Transverse colon (tissue), 4 donors: ENCODE measurements around the gene APLN. TPM values are rescaled to one million over a fixed set of nuclear protein-coding genes. Genes with fewer than 3 reads are reported as not detected.

Source experiments
- DNase-seq: peaks from one replicate; pipeline ENCODE4 v3.0.0-alpha.2; 2019
- H3K27ac ChIP-seq, 4 donors: fragments of 200-600 bp; sonication (generic); 2 replicates each; pipeline ENCODE4 v1.5.1; 2016 to 2018; ENCODE audit warnings: inconsistent platforms in 4 of 4
- H3K27me3 ChIP-seq: fragments of 200-600 bp; sonication (generic); 2 replicates; pipeline ENCODE4 v1.5.1; 2017; ENCODE audit warnings: inconsistent platforms
- H3K36me3 ChIP-seq, 4 donors: fragments of 200-600 bp; sonication (generic); 2 replicates each; pipeline ENCODE4 v1.5.1; 2017 to 2019; ENCODE audit warnings: inconsistent platforms in 4 of 4
- H3K4me1 ChIP-seq, 4 donors: fragments of 200-600 bp; sonication (generic); 2 replicates each; pipeline ENCODE4 v1.5.1; 2017 to 2020; ENCODE audit warnings: inconsistent platforms in 4 of 4
- H3K4me3 ChIP-seq, 4 donors: fragments of 200-600 bp; sonication (generic); 1 replicate in 1 of 4; 2 replicates in 3 of 4; pipeline versions ENCODE4 v1.5.1 to v1.6.1; 2017 to 2019; ENCODE audit warnings: inconsistent platforms in 4 of 4
- H3K9me3 ChIP-seq, 2 donors: fragments of 200-600 bp; sonication (generic); 2 replicates each; pipeline ENCODE4 v1.5.1; 2017 to 2019; ENCODE audit warnings: inconsistent platforms in 2 of 2
- EP300 ChIP-seq: sonication (generic); formaldehyde crosslinking; IDR thresholded peaks from one replicate; pipeline ENCODE4 v1.6.1; 2017; ENCODE audit warnings: antibody characterized with exemption, low read depth
- POLR2A ChIP-seq: fragments of 450-650 bp; IDR thresholded peaks from one replicate; pipeline ENCODE4 v1.6.1; 2016; ENCODE audit warnings: antibody characterized with exemption, mild to moderate bottlenecking, moderate library complexity
- POLR2AphosphoS5 ChIP-seq, 3 donors: sonication (generic); formaldehyde crosslinking; IDR thresholded peaks; one replicate each; pipeline ENCODE4 v1.6.1; 2016; ENCODE audit warnings: antibody characterized with exemption in 3 of 3
- WGBS, 2 donors: methylation state at CpG; one replicate each; pipeline ENCODE4 v1.1.5; 2018; ENCODE audit warnings: low coverage in 1 of 2; 5-methylcytosine and 5-hydroxymethylcytosine counted together
- in situ Hi-C, 4 donors: fragments of 200-750 bp; cut with MboI; loops; one replicate each; pipeline versions ENCODE4 v1.15.0 to v1.15.1; 2017; ENCODE audit warnings: low sequenced_read_pairs in 3 of 4, low pct_ligation_motif_present in 1 of 4, low pct_unique_long_range_greater_than_20kb in 1 of 4
- intact Hi-C: fragments of 100-400 bp; cut with DNase I; formaldehyde crosslinking; loops from one replicate; pipeline ENCODE4 v1.15.1; 2023; ENCODE audit warnings: low total_unique reads
- total RNA-seq, 4 donors: library from RNA; depleted of rRNA; stranded (reverse); fragments of >200 nt; gene quantifications; one replicate each; pipeline ENCODE4 v1.1.0, GENCODE V29; 2016
- TF ChIP-seq, protein P1 (sequence below), 5 experiments: fragments of 200-600 bp in 3 of 5; fragments of 450-650 bp in 2 of 5; sonication (generic) in 3 of 5; IDR thresholded peaks; 1 replicate in 2 of 5; 2 replicates in 3 of 5; pipeline ENCODE4 v1.5.1; 2016 to 2017; ENCODE audit warnings: antibody characterized with exemption in 5 of 5, inconsistent platforms in 3 of 5, mild to moderate bottlenecking in 2 of 5, moderate library complexity in 1 of 5

Gene APLN
- total RNA-seq, 4 donors from 2014 or later = not detected

DNA sequence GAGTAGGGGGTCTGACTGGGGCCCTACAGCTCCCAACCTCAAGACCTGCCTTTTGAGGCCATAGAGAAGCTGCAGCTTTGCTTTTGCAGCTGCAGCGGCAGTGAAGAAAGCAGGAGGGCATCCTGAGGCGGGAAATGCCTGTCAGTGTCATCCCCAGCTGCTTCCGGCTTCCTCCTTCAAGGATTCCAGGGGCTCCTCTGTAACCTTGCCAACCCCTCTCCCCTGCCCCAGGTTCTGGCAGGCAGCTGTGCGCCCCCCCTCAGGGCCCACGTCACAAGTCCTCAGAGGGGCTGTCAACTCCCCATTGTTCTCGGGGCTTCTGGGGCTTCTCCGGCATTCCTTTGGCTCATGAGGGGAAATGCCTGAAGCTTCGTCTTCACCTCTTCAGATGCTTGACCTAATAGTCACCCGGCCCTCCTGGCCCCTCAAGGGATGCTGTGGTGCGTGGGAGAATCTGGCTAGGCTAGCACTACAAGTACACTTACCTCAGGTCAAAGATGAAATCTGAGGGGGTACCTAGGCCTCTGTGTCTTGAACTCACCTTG lies 31.9 kb downstream of the APLN start:
- intact Hi-C loops (no loop called here), in situ Hi-C loops (loop anchor here (25.0 kb wide), 4 partner anchors 289 to 1289 kb away; partner anchors contain the start of genes ENOX2 (in 1 of the 4) and UTP14A (in 1 of the 4))
- TF ChIP-seq POLR2AphosphoS5 (IDR thresholded peaks at IDR 0.05) (no peak), POLR2A (no peak)
- Histone ChIP-seq H3K36me3 (no peaks in the 10 kb centered on the region), H3K4me1 (no peaks in the 10 kb centered on the region), H3K27me3 (no peaks in the 10 kb centered on the region), H3K9me3 (no peaks in the 10 kb centered on the region), H3K4me3 (no peak overlapping the region), H3K27ac (no peak overlapping the region)
- DNase-seq = no peak
- 87% methylated on average over 10 of the region's 10 CpGs; no CpG with 5 or more reads in 1 of the 2 donors for WGBS, 2 donors

DNA sequence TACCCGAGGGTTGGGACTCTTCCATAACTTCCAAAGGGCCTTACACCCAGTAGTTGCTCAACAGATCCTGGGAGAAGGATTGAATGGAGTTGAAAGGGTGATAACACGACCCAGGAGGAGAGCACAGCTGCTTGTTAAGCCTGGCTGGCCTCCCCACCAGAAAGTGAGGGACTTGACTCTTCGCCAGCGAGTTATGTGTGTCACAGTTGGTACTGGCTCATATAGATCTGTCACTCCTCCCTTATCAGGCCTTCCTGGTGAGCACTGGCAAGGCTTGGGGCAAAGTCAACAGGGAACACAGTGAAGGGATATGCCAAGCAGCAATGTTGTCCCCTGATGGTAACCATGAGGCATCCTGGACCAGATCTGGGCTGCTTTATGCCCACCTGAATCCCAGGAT lies 35.8 kb downstream of the APLN start:
- in situ Hi-C loops (loop anchor here (25.0 kb wide), 4 partner anchors 293 to 1293 kb away; partner anchors contain the start of genes ENOX2 (in 1 of the 4) and UTP14A (in 1 of the 4)), intact Hi-C loops (no loop called here)
- H3K9me3 ChIP-seq = no peaks in the 10 kb centered on the region
- no peaks in the 10 kb centered on the region for H3K4me1 ChIP-seq
- peak; percentile 41 for DNase-seq
- 65% methylated on average over 4 of the region's 4 CpGs; no CpG with 5 or more reads in 1 of the 2 donors for WGBS, 2 donors
- no peaks in the 10 kb centered on the region for H3K27me3 ChIP-seq
- no peak overlapping the region for H3K27ac ChIP-seq
- H3K36me3 ChIP-seq = no peaks in the 10 kb centered on the region
- H3K4me3 ChIP-seq = no peak overlapping the region
- TF ChIP-seq EP300 = no peak
- TF ChIP-seq, protein P1, sequence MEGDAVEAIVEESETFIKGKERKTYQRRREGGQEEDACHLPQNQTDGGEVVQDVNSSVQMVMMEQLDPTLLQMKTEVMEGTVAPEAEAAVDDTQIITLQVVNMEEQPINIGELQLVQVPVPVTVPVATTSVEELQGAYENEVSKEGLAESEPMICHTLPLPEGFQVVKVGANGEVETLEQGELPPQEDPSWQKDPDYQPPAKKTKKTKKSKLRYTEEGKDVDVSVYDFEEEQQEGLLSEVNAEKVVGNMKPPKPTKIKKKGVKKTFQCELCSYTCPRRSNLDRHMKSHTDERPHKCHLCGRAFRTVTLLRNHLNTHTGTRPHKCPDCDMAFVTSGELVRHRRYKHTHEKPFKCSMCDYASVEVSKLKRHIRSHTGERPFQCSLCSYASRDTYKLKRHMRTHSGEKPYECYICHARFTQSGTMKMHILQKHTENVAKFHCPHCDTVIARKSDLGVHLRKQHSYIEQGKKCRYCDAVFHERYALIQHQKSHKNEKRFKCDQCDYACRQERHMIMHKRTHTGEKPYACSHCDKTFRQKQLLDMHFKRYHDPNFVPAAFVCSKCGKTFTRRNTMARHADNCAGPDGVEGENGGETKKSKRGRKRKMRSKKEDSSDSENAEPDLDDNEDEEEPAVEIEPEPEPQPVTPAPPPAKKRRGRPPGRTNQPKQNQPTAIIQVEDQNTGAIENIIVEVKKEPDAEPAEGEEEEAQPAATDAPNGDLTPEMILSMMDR (IDR thresholded peaks at IDR 0.05) = no peak
- TF ChIP-seq POLR2AphosphoS5 (IDR thresholded peaks at IDR 0.05) = no peak
- no peak for TF ChIP-seq POLR2A

DNA sequence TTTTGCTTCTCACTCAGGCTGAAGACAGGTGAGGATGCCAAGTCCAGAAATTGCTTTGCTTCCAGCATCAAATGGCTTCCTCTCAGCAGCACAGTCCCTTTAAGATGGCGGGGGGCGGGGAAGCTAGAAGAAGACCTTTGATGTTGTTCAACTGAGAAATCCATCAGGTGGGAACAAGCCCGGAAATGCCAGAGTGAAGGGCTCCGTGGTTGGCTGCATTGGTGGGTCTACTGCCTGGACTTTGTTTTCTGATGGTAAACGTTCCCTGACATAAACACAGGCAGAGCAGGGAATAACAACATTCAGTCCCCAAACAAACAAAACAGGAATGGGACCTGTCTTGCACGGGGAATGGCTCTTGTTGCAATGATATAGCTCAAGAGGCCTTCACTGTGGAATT lies 37.3 kb downstream of the APLN start:
- intact Hi-C loops (no loop called here), in situ Hi-C loops (loop anchor here (25.0 kb wide), 4 partner anchors 295 to 1295 kb away; partner anchors contain the start of genes ENOX2 (in 1 of the 4) and UTP14A (in 1 of the 4))
- no peak overlapping the region for H3K27ac ChIP-seq
- H3K4me3 ChIP-seq = no peak overlapping the region
- TF ChIP-seq, protein P1 (IDR thresholded peaks at IDR 0.05) = no peak
- TF ChIP-seq POLR2AphosphoS5 (IDR thresholded peaks at IDR 0.05) (no peak), EP300 (no peak), POLR2A (no peak)
- no peaks in the 10 kb centered on the region for H3K4me1 ChIP-seq
- H3K27me3 ChIP-seq = no peaks in the 10 kb centered on the region
- H3K9me3 ChIP-seq = no peaks in the 10 kb centered on the region
- 68% methylated on average over 6 of the region's 6 CpGs; no CpG with 5 or more reads in 1 of the 2 donors for WGBS, 2 donors
- no peaks in the 10 kb centered on the region for H3K36me3 ChIP-seq
- no peak for DNase-seq

DNA sequence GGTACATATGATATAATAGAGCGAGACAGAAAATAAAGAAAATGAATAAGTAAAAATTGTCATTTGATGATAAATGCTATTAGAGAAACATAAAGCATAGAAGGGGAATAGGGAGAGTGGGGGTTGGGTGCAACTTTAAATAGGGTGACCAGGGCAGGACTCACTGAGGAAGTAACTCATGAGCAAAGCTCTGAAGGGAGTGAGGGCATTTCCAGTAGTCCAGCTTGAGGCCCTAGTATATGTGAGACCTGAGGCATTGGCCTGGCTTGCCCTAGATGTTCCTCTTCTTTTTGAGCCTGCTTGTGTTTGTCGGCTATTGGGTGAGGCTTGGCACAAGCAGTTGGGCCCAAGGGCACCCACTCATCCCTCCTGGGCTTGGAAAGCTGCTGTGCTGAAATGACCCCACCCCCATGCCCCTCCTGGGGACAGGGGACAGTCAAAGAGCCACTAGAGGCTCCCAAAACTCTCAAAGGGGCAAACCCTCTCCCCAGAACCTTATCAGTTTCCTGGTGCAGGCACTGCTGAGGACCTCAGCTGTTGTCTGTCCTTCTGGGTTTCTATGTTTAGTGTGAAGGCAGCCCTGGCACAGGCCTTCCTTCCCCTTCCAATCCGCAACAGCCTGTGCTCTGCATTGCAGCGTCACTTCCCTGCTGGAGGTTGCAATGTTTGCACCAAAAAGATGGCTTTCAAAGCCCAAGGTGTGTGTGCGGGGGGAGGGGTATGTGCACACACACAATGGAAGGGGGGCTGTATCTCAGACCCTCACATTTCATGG lies 40.1 kb downstream of the APLN start:
- Histone ChIP-seq H3K36me3 (no peaks in the 10 kb centered on the region), H3K9me3 (no peaks in the 10 kb centered on the region), H3K27ac (no peak overlapping the region), H3K4me3 (no peak overlapping the region), H3K27me3 (no peaks in the 10 kb centered on the region), H3K4me1 (no peaks in the 10 kb centered on the region)
- TF ChIP-seq POLR2AphosphoS5 (IDR thresholded peaks at IDR 0.05) (no peak), POLR2A (no peak), EP300 (no peak)
- TF ChIP-seq, protein P1 (IDR thresholded peaks at IDR 0.05) = no peak
- no peak for DNase-seq
- in situ Hi-C loops = loop anchor here (25.0 kb wide), 4 partner anchors 298 to 1298 kb away; partner anchors contain the start of genes ENOX2 (in 1 of the 4) and UTP14A (in 1 of the 4)
- WGBS, 2 donors = 74 to 100% methylated on average over 1 to 5 of the region's 5 CpGs
- intact Hi-C loops = no loop called here
